GM21576 (cell line): Measurements from ENCODE around the gene MED26.
"Not testable (repeated sequence)": the region's sequence is repeated elsewhere in the genome, so short reads cannot be mapped to it uniquely, and the experiment has no call there.

Source experiments
- ATAC-seq: cut with Tn5 transposase; IDR thresholded peaks from one replicate; pipeline ENCODE4 v1.9.1; 2021; ENCODE audit warnings: mild to moderate bottlenecking, moderate library complexity; ENCODE audit not compliant: unreplicated experiment

The MED26 gene

GRCh38 chr19:16651421-16652188 is 23.6 kb upstream of the MED26 start:
- not testable (repeated sequence) for ATAC-seq

- ATAC-seq: no peak
Observed at GRCh38 chr19:16650821-16651220, 22.8 kb upstream of the MED26 start.

GRCh38 chr19:16649734-16650133 is 21.7 kb upstream of the MED26 start:
- no peak for ATAC-seq

DNA sequence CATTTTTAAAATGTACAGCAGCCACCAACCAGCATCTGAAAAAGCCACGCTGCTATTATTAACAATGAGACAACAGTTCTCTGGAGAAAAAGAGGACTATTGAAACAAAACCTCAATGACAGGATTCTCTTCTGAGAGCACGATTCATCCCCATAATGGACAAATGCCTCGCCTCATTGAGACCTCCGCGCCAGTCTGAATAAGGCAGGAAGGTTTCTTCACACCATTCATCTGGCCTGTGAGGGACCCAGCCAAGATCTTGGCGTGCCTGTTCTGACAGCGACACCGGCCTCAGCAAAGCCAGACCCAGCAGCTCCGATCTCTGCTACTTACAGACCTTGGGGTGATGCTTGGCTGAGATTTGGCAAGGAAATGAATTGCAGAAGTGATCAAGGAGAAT is 17.1 kb upstream of the MED26 start:
- ATAC-seq: no peak

DNA sequence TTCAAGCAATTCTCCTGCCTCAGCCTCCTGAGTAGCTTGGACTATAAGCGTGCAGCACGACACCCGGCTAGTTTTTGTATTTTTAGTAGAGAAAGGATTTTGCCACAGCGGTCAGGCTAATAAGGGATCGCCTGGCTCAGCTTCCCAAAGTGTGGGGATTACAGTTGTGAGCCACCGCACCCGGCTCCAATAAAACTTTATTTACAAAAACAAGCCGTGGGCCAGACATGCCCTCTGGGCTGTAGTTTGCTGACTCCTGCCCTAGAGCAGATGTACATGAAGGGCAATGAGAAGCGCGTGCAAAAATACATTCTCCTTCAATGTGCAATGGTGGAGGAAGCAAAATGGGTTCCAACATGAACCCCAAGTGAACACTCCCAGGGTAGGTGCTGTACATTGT is 13.7 kb upstream of the MED26 start:
- ATAC-seq: no peak

GRCh38 chr19:16640951-16641350 is 12.9 kb upstream of the MED26 start:
- ATAC-seq: no peak

GRCh38 chr19:16638666-16639065 is 10.7 kb upstream of the MED26 start:
- no peak for ATAC-seq

DNA sequence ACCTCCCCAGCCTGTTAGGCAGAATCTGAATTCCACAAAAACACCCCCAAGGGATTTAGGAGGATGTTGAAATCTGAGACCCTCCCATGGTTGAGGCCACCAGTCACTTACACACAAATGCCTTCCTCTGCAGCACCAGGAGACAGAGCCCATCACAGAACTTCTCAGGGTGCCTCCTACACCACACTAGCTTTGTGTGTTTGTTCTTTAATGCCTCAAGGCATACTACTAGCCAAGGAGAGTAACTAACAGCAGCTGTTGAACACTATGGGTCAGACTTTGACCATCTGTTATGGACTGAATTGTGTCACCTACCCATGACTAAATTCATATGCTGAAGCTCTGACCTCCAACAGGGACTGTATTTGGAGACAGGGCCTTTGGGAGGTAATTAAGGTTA is 9.5 kb upstream of the MED26 start:
- ATAC-seq: no peak

- ATAC-seq: no peak
Observed at GRCh38 chr19:16631465-16631864, 3.5 kb upstream of the MED26 start.

- no peak for ATAC-seq
Observed at GRCh38 chr19:16628984-16629691, 1.1 kb upstream of the MED26 start.

- no peak for ATAC-seq
Observed at GRCh38 chr19:16627928-16628182, 149 bp downstream of the MED26 start.

DNA sequence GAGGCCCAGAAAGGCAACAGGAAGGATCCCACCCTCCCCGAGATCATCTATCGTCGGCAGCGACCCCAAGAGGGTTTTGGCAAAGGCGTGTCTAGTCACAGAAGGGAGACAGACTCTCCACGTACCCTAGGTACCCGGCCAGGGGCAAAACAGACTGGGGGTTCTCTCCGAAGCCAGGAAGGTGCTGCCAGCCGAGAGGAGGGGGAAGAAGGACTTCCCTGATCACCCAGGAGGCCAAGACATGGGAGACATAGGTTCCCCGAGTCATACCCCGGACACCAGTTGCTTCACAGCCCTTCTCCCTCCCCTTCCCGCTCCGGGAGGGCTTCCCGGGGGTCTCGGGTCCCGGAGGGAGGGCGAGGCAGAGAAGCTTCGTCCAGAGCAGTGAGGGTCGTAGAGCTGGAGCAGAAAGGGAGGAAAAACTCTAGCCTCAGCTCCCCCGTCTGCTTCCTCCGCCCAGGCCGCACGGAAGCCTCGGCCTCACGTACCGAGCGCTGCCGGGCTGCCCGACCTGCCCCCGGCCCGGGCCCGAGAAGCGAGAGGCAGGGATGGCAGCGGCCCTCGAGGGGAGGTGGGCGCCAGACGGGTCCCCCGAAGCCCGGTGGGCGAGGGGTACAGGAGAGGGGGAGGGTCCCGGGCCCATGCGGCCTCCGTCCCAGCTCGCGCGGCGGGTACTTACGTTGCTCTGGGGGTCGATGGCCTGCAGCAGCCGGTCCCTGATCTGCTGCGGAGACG is 644 bp downstream of the MED26 start:
- ATAC-seq: no peak

DNA sequence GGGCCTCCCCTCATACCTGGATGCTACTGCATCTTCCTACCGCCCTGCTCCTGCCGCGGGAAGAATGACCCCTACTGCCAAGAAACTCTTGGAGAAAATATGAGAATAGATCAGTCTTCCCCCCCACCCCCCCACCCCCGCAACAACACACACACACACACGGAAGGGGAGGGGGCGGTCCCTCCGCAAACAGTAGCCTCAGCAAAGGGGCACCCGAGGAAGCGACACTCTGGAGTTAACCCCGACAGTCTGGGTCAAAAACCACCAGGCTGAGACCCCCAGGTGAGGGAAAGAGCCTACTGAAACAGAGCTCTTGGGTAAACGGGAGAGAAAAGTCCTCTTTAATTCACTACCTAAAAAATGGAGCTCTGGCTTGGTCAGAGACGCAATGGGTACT is 1.2 kb downstream of the MED26 start:
- ATAC-seq: no peak

- ATAC-seq: no peak
Observed at GRCh38 chr19:16625163-16625958, 2.6 kb downstream of the MED26 start.

DNA sequence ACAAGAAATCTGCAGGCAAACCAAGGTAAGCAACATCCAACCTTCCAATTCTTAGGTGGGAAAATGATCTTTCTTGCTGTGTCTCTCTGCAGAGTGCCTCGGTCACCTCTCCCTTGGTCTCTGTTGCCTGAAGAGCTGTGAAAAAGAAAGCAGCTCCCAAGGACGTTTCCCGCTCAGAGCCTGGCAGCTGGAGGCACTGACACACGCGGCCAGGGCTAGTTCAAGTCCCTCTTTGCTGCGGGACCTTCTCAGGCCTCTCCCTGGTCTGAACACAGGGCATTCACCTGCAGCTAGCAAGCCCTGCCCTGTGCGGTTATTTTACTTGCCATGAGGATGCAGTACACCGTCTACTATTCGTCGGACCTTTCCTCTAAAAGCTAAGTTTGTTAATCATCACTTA is 3.8 kb downstream of the MED26 start:
- ATAC-seq: no peak

DNA sequence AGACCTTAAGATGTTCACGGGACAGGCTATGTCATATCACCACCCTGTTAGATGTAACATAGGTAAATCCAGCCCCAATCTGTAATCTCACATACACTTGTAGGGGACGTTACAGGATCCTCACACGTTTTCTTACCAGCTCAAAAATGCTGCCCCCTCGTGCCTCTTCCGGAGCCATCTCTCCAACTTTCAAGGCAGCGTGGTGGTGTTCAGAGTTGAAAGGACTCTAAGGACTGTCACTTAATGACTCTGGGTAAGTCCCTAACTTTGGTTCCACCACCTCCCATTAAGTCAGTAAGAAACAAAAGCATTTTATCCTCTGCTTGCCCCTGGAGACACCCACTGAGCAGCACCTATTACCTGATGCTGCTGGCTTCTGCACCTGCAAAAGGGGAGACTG is 4.4 kb downstream of the MED26 start:
- no peak for ATAC-seq

- ATAC-seq: no peak
Observed at GRCh38 chr19:16623066-16623465, 4.9 kb downstream of the MED26 start.

GRCh38 chr19:16621165-16621800 is 6.7 kb downstream of the MED26 start:
- no peak for ATAC-seq

GRCh38 chr19:16620584-16620983 is 7.4 kb downstream of the MED26 start:
- no peak for ATAC-seq

DNA sequence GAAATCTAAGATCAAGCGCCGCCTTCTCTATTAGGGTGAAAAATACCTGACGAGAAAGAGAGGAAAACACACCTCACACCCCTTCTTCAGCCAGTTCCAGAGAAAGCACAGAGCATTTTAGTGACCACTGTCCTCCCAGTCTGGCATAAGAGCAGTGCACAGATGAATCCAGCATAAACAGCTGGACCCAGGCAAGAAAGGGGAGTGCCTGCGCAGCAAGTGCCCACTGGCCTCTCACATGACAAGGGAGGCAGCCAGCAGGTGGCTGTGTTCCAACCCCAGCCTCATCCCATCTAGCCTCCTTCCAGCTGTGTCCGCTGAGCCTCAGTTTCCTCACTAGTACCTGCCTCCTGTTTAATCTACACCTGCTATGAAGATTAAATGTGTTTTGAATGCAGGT is 8.0 kb downstream of the MED26 start:
- ATAC-seq: no peak

DNA sequence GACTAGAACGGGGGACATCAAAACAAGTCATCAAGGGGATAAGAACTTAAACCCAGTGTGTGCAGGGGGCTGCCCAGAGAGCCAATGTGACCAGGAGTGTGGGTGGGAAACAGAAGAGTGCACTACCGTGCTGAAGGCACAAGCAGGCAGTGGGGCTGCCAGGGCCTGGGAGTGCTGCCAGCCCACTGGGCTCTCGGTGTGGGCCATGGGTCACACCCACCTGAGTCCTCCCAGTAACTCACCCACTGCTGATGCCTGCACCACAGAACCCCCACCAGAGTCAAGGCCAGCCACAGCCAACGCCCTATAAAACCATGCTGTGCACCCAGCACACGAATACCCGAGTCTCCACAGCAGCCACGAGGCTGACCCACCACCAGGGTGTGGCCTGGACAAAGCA is 8.5 kb downstream of the MED26 start:
- no peak for ATAC-seq
